ENCODE measurements around the gene NAV2.
A peak's percentile ranks its signal among the peaks of the same experiment; 100 is the strongest.
"Not testable (repeated sequence)": the region's sequence is repeated elsewhere in the genome, so short reads cannot be mapped to it uniquely, and the experiment has no call there.

Gene NAV2

GRCh38 chr11:19934828-19935259 lies 222.2 kb downstream of the NAV2 start:
- DNase-seq: no peak

DNA sequence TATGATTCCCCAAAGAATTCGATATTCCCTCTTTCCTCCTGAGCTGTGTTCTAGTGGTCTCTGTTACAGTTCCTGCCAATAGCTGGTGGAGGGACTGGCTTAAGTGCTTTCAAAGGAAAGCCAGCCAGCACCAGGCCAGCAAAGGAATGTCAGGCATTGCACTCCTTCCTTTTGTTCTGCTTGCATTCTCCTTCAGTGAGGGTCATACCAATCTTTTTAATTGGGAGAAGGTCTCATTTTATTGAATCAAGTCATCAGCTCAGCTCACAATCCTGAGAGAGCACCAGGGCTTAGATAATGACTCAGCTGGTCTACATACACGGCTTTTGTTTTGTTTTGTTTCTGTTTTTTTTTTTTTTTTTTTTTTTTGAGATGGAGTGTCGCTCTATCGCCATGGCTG lies 222.9 kb downstream of the NAV2 start:
- DNase-seq: no peak

GRCh38 chr11:19936461-19936860 lies 223.8 kb downstream of the NAV2 start:
- no peak for DNase-seq

- DNase-seq: peak; percentile 29 to 40
Measured at GRCh38 chr11:19938169-19938856, 225.7 kb downstream of the NAV2 start.

GRCh38 chr11:19938866-19939265 lies 226.2 kb downstream of the NAV2 start:
- peak in 1 of 2 experiments; percentile 1 for DNase-seq

DNA sequence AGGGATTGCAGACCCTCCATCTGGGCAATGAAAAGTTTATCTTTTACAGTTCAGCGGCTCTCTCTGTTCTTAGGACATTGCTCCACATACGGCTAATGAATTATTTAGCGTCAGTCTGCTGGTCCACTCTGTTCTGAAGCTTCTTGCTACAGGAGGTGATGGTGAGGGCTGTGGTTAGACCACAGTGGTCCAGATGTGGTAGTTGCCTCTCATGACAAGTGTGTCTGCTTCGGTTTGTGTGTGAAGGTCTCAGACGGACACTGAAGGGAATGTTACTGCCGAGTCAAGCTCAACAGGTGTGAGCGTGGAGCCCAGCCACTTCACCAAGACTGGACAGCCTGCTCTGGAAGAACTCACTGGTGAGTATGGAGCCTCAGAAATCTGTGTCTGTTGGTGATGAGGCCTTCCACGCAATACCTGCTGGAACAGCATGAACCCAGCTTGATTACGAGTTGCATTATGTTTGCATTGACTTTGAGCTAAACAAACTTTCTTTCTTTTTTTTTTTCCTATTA lies 226.8 kb downstream of the NAV2 start:
- no peak for DNase-seq

- no peak for DNase-seq
Measured at GRCh38 chr11:19940831-19941230, 228.2 kb downstream of the NAV2 start.

GRCh38 chr11:19946681-19947080 lies 234.0 kb downstream of the NAV2 start:
- DNase-seq: no peak

DNA sequence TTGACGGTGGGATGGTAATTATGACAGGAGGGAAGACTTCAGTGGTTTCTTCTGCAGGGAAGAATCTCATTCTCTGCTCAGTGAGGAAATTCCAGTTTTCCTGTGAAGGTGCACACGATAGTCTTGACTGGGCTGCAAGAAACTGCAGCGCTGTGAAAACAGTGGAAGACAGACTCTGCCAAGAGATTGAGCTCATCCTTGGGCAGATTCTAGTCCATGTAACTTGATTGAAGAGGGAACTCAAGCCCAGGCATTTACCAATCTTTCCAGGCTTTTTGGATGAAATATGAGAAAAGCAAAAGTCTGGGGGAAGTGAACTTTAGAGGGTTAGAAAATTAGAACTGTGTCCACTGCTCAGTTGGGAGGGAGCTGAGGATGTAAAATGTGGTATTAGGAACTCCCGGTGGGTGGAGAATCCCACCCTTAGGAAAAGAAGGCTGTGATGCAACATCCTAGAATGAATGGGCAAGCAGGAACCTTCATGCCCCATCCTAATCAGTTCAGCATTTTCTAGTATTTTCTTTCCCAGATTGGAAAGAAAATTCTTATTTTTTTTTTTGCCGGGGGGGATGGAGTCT lies 235.0 kb downstream of the NAV2 start:
- no peak for DNase-seq

DNA sequence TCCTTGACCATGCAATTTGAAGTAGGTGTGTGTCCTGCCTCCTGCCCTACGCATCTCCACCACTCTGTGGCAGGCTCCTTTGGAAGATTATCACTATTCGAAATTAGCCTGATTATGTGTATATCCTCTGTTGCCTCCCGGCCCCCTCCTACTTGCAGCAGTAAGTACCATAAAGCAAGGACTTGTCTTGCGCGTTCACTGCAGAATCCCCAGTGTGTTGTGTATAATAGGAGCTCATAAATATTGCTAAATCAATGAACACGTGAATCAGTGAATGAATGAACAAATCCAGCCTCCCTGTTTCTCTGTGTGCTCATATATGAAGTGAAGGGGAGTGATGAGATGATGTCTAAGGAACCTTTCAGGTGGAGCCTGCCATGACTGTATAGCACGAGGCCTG lies 237.0 kb downstream of the NAV2 start:
- DNase-seq: no peak

- peak; percentile 8 to 11 for DNase-seq
Measured at GRCh38 chr11:19951558-19952115, 239.0 kb downstream of the NAV2 start.

GRCh38 chr11:19952116-19952605 lies 239.5 kb downstream of the NAV2 start:
- DNase-seq: no peak

- no peak for DNase-seq
Measured at GRCh38 chr11:19952911-19953310, 240.3 kb downstream of the NAV2 start.

DNA sequence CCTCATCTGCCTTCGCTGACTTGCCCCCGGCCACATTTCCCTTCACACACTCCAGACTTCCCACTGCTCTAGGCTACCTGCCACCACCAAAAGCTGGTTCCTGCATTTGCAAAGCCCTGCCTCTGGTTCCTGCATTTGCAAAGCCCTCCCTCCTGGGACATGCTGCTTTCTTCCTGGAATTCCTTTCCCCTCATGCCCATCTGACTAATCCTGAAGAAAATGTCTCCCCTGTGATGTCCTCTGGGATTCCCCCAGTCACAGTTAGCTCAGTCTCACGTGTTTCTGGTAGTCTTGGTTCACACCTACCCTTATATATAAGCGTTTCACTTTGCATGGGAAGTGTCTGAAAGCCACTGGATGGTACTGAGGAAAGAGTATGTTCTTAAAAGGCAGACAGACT lies 240.7 kb downstream of the NAV2 start:
- no peak for DNase-seq

- DNase-seq: no peak
Measured at GRCh38 chr11:19953909-19954308, 241.3 kb downstream of the NAV2 start.

DNA sequence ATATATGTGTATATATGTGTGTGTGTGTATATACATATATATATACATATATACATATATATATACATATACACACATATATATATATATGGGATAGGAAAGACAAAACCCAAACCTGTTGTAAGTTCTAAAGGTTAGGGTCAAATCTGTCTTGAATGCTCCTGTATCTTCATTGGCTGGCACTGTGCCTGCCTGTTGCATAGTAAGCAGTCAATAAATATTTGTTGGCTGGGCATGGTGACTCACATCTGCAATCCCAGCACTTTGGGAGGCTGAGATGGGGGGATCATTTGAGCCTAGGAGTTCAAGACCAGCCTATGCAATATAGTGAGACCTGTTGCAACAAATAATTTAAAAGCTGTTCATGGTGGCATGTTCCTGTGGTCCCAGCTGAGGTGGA lies 242.3 kb downstream of the NAV2 start:
- no peak for DNase-seq

GRCh38 chr11:19955660-19956059 lies 243.0 kb downstream of the NAV2 start:
- DNase-seq: no peak

GRCh38 chr11:19956228-19956627 lies 243.6 kb downstream of the NAV2 start:
- no peak for DNase-seq

- DNase-seq: no peak
Measured at GRCh38 chr11:19957294-19957943, 244.8 kb downstream of the NAV2 start.

- DNase-seq: no peak
Measured at GRCh38 chr11:19958204-19958603, 245.6 kb downstream of the NAV2 start.

DNA sequence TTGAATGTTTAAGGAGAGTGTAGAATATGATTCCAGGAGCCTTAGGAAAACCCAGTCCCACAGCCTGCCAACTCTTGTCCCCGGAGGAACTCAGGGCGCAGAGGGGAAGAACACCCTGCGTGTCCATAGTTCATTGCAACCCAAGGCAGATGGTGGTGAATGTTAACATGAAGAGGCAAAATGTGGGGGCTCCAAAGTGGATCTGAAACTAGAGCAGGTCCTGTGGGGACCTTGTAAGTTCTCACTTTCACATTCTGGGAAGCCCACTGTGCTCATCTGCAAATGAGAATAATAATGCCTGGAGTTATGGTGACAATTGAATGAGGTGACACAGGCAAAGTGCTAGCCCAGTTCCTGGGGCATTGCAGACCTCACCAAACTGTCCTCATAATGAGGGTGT lies 246.6 kb downstream of the NAV2 start:
- no peak for DNase-seq

DNA sequence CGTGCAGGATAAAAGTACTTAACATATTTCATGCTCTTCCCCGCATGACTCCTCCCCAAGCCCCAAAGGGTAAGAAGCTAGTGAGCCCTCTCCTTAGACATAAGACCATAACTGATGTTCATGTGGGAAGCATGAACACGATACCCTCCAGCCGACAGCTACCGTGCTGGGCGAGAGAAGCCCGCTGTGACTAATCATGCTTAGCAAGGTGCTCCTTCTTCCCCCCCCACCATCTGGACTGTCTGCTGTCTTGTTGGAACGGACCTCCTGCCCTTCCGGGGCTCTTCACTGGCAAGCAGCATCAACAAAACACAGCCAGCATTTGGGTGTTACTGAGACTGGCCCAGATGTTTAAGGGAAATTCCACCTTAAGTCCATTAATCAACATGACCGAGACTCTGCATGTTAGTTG lies 247.0 kb downstream of the NAV2 start:
- no peak for DNase-seq

DNA sequence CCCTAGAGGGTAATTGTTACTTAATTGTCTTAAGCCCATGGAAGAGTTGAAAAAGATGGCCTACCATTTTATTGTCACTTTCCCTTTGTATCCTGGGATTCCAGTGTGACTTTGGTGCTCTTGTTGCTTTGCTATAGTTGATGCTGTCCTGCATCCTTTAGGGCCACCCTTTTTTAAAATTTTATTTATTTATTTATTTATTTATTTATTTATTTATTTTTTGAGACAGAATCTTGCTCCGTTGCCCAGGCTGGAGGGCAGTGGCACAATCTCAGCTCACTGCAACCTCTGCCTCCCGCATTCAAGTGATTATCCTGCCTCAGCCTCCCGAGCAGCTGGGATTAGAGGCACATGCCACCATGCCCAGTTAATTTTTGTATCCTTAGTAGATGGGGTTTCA lies 247.8 kb downstream of the NAV2 start:
- DNase-seq: not testable (repeated sequence)

DNA sequence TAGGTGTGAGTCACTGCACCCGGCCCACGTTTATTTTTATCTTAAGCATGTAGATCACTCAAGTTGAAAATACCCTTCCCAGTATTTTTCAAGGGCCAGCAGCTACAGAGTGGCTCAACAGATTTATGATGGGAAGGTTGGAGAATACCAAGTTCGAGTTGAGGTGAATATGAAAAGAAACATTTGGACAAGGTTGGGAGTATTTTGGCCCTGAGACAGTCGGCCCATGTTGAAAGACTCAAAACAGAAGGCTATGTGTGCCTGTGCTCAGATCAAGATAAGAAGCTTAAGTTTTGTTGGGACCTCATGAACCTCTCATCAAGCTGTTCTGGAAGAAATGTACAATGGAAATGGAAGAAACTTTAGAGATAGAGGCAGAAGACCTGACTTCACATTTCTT lies 248.6 kb downstream of the NAV2 start:
- no peak for DNase-seq

All from AML-193 (cell line).